ENCODE results near the gene AASDH. TPM values are rescaled to one million over a fixed set of nuclear protein-coding genes. Genes with fewer than 3 reads are reported as not detected.

Gene AASDH
- total RNA-seq, 1 experiment from 2014 or later = 5.4 TPM

DNA sequence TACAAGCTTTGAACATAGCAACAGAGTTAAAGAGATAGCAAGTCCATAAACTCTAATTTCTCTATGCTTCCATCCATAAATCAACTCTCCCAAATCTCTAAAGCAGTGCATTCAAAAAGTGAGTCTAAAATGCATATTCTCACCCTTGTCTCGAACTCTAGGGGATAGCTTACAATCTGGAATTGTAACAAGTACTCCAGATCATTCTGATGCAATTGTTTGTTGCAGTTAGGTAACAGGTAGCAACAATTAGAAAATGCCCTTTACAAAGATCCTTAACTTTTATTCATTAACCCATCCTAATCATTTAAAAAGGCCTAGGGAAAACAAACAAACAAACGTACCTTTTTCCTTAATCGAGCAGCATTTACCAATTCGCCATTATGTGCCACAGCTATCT lies 18.9 kb upstream of the AASDH start:
- in situ Hi-C loops (cut with HindIII; ENCODE audit: low pct_unique_long_range_greater_than_20kb, low sequenced_read_pairs) = no loop called here
- ChIA-PET POLR2A (no interaction called here), CTCF (no interaction called here)
- Histone ChIP-seq H3K4me1 (ENCODE audit: control insufficient read depth, insufficient read depth, low read length) (peaks cover 9% of the 10 kb centered on the region), H3K4me3 (ENCODE audit: low read depth in 2 of 2, low read length in 2 of 2) (no peak overlapping the region), H3K36me3 (ENCODE audit: control insufficient read depth, insufficient read depth, low read length) (peaks cover 20% of the 10 kb centered on the region; the same call in 1 of the 2 replicates), H3K27ac (ENCODE audit: low read length) (no peak overlapping the region), H3K9me3 (ENCODE audit: control insufficient read depth, insufficient read depth, low read depth, low read length) (no peaks in the 10 kb centered on the region), H3K27me3 (ENCODE audit: control insufficient read depth, insufficient read depth, low read length) (no peaks in the 10 kb centered on the region)
- TF ChIP-seq, protein P1, sequence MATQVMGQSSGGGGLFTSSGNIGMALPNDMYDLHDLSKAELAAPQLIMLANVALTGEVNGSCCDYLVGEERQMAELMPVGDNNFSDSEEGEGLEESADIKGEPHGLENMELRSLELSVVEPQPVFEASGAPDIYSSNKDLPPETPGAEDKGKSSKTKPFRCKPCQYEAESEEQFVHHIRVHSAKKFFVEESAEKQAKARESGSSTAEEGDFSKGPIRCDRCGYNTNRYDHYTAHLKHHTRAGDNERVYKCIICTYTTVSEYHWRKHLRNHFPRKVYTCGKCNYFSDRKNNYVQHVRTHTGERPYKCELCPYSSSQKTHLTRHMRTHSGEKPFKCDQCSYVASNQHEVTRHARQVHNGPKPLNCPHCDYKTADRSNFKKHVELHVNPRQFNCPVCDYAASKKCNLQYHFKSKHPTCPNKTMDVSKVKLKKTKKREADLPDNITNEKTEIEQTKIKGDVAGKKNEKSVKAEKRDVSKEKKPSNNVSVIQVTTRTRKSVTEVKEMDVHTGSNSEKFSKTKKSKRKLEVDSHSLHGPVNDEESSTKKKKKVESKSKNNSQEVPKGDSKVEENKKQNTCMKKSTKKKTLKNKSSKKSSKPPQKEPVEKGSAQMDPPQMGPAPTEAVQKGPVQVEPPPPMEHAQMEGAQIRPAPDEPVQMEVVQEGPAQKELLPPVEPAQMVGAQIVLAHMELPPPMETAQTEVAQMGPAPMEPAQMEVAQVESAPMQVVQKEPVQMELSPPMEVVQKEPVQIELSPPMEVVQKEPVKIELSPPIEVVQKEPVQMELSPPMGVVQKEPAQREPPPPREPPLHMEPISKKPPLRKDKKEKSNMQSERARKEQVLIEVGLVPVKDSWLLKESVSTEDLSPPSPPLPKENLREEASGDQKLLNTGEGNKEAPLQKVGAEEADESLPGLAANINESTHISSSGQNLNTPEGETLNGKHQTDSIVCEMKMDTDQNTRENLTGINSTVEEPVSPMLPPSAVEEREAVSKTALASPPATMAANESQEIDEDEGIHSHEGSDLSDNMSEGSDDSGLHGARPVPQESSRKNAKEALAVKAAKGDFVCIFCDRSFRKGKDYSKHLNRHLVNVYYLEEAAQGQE (IDR thresholded peaks at IDR 0.05; ENCODE audit: insufficient read depth in 1 of 2, low read depth in 2 of 2, low read length in 1 of 2) = no peak
- no peak for TF ChIP-seq TCF7L2 (IDR thresholded peaks at IDR 0.05; ENCODE audit: low read depth, low read length)
- no peak for TF ChIP-seq POLR2AphosphoS5 (IDR thresholded peaks at IDR 0.05; ENCODE audit: low read depth, low read length)
- no peak for TF ChIP-seq SIN3A (IDR thresholded peaks at IDR 0.05; ENCODE audit: borderline replicate concordance, insufficient read depth, low read depth, low read length)
- TF ChIP-seq, protein P2, sequence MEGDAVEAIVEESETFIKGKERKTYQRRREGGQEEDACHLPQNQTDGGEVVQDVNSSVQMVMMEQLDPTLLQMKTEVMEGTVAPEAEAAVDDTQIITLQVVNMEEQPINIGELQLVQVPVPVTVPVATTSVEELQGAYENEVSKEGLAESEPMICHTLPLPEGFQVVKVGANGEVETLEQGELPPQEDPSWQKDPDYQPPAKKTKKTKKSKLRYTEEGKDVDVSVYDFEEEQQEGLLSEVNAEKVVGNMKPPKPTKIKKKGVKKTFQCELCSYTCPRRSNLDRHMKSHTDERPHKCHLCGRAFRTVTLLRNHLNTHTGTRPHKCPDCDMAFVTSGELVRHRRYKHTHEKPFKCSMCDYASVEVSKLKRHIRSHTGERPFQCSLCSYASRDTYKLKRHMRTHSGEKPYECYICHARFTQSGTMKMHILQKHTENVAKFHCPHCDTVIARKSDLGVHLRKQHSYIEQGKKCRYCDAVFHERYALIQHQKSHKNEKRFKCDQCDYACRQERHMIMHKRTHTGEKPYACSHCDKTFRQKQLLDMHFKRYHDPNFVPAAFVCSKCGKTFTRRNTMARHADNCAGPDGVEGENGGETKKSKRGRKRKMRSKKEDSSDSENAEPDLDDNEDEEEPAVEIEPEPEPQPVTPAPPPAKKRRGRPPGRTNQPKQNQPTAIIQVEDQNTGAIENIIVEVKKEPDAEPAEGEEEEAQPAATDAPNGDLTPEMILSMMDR (IDR thresholded peaks at IDR 0.05) = no peak
- no peak for ATAC-seq
- intact Hi-C loops (cut with micrococcal nuclease; ENCODE audit: unreplicated experiment) = no loop called here
- no peak for DNase-seq (ENCODE audit: low read depth, low spot score)
- BruUV-seq (replicated peaks) = no TSS peak

DNA sequence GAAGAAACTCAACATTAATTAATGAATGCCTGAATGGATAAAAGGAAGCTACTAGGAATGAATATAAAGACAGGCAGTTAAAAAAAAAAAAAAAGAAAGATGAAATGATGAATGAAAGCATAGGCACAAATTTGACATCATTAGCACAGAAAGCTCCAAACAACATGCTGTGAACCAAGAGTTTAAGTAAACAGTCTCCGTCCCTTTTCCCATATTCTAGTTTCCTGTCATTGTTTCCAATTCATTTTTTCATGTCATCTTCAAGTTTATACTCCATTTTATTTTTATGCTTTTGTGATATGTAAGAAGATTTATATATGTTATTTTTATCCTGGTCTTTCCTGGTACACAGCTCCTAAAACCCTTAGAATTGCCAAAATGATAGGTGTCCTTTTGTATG lies 17.7 kb upstream of the AASDH start:
- CTCF ChIA-PET = no interaction called here
- TF ChIP-seq, protein P2 (IDR thresholded peaks at IDR 0.05) = no peak
- no peak for TF ChIP-seq POLR2AphosphoS5 (IDR thresholded peaks at IDR 0.05; ENCODE audit: low read depth, low read length)
- TF ChIP-seq TCF7L2 (IDR thresholded peaks at IDR 0.05; ENCODE audit: low read depth, low read length) = no peak
- no peak for TF ChIP-seq SIN3A (IDR thresholded peaks at IDR 0.05; ENCODE audit: borderline replicate concordance, insufficient read depth, low read depth, low read length)
- TF ChIP-seq, protein P1 (IDR thresholded peaks at IDR 0.05; ENCODE audit: insufficient read depth in 1 of 2, low read depth in 2 of 2, low read length in 1 of 2) = no peak
- peaks cover 26% of the 10 kb centered on the region; the same call in 1 of the 2 replicates for H3K36me3 ChIP-seq (ENCODE audit: control insufficient read depth, insufficient read depth, low read length)
- in situ Hi-C loops (cut with HindIII; ENCODE audit: low pct_unique_long_range_greater_than_20kb, low sequenced_read_pairs) = no loop called here
- H3K27ac ChIP-seq (ENCODE audit: low read length) = no peak overlapping the region
- no peak overlapping the region for H3K4me3 ChIP-seq (ENCODE audit: low read depth in 2 of 2, low read length in 2 of 2)
- ATAC-seq (no peak), DNase-seq (ENCODE audit: low read depth, low spot score) (no peak)
- no TSS peak for BruUV-seq (replicated peaks)
- POLR2A ChIA-PET = no interaction called here
- H3K27me3 ChIP-seq (ENCODE audit: control insufficient read depth, insufficient read depth, low read length) = no peaks in the 10 kb centered on the region
- intact Hi-C loops (cut with micrococcal nuclease; ENCODE audit: unreplicated experiment) = no loop called here
- no peaks in the 10 kb centered on the region for H3K9me3 ChIP-seq (ENCODE audit: control insufficient read depth, insufficient read depth, low read depth, low read length)
- H3K4me1 ChIP-seq (ENCODE audit: control insufficient read depth, insufficient read depth, low read length) = peaks cover under 1% of the 10 kb centered on the region; the same call in 1 of the 2 replicates

All from Panc1 (cell line).